Measurements from ENCODE around the gene CNTNAP5.

Gene CNTNAP5

DNA sequence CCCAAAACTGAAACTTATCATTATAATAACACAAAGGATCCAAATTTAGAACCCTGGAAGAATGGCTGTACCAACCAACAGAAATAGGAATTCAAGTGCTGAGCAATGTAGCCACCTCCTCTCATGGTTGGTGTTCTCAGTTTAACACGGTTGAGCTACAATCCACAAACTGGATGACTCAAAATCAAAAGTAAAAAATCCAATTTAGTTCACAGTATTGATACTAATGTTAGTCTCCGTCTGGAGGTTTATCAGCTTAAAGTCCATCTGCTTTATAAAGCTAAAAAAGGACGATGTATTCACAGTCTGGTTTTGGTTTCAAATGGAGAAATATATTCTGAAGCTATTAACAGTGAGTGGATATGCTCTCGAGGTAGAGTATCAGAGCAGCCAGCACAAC is 40.5 kb downstream of the CNTNAP5 start:
- no peak for DNase-seq

- DNase-seq: no peak
These were observed 41.7 kb downstream of the CNTNAP5 start for GRCh38 chr2:124066776-124067175.

GRCh38 chr2:124079045-124079444 is 54.0 kb downstream of the CNTNAP5 start:
- DNase-seq: no peak

DNA sequence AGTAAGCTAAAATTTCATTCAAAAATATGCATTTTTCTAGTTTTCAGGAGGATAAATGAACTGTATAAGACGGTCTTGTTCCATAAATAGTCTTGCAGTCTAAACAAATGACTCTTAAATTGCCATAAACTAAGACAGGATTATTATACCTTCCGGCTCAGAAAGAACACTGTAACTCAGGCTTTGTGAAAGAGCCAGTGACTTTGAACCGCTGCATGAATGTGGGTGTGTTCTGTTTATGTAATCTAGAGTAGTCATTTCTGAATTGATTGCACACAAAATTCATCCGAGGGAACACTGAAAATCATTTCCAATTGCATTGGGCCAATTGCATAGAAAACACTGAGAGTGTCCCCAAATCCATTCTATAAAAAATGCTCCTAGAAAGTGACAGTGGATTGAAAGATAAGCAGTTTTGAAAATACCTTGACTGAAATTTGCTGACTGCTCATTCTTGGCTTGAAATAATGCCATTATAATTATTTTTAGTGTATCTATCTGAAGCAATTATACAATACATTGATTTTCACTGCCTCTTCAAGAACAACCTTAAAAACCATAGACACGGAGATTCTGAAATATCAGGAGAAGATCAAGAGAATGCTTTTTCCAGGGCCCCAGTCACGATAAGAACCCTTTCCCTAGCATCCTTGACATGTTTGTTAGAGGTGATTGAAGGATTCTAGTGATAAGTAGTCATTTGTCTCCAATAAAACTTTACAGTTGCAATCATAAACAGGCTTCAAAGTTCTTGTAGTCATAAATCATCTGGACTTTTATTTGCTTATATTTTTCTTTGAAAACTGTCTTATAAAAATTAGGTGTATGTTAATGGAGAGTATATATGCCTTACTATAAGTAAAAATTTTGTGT is 55.4 kb downstream of the CNTNAP5 start:
- no peak for DNase-seq

DNA sequence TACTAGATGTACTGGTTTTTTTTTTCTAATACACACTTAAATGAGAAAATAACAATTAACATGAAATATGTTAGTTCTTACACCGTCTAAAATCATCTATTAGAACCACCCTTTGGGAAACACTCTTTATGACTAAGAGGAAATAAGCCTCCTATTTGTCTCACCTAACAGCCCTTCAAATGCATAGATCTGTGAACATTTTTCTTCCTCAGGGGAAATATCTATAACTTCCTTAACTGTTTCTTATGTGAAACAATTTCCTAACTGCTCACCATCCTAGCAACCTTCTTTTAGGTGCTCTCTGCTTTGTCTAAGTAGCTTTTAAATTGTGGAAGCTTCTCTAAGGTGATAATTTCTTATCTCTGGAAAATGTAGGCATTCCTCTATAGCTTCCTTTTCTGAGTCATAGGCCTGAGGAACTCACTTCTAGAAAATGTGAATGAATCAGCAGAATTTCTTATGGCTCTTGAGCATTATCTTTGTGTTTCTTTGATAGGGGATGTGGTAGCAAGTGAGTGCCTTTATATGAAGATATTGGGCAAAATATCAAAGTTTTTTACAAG is 56.1 kb downstream of the CNTNAP5 start:
- no peak for DNase-seq

DNA sequence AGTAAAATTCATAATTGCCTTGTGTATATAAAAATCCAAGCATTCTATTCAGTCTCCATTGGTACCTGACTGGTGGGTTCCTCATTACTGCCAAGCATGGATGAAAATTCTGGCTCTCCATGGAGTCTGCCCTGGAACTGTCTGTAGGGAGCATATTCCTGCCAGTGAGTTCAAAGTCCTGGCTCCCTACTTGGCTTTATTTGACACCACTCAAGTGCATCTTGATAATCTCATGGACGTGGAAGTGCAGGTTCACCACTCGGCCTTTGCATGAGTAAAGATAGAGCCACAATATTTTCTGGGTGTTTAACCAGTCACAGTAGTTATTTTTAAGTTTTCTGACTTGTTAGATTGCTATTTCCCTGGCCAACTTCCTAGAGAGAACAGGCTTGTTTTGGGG is 63.5 kb downstream of the CNTNAP5 start:
- no peak for DNase-seq

DNA sequence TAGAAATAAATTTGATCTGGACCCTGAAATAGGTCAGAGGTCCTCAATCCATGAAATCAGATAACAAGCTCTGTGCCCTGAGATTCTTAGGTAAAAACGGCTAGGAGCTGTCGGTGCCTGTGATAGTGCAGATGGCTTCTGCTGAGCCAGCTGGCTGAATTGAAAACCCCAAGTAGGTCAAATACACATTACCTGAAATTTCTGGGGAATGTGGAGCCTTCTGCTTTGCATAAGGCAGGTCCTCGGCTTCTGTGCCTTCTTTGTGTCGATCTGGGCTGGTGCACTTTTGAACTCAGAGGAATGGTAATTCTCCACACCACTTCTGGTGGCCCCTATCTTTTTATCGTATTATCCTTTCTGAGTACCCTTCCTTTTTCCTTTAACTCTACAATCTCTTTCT is 66.6 kb downstream of the CNTNAP5 start:
- DNase-seq: no peak

DNA sequence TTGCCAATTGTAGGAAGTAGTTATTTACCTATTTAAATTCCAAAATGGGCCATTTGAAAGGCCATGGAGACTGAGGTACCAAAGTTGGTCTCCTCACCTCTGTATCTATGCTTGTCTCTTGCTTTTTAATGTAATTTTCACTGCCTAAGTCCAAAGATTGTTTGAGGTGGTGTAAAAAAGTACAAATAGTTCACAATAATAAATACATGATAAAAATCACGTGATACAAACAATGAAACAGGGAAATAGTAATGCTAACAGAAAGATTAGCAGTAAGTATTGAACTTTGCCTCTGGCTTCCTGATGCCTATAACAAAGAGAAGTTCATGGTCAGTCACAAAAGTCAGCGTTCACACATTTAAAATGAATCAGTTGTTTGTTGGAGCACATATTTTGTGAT is 67.6 kb downstream of the CNTNAP5 start:
- DNase-seq: no peak

- DNase-seq: no peak
These were observed 79.8 kb downstream of the CNTNAP5 start for GRCh38 chr2:124104914-124105313.

GRCh38 chr2:124112206-124112605 is 87.1 kb downstream of the CNTNAP5 start:
- no peak for DNase-seq

- DNase-seq: no peak
These were observed 87.9 kb downstream of the CNTNAP5 start for GRCh38 chr2:124112966-124113365.

DNA sequence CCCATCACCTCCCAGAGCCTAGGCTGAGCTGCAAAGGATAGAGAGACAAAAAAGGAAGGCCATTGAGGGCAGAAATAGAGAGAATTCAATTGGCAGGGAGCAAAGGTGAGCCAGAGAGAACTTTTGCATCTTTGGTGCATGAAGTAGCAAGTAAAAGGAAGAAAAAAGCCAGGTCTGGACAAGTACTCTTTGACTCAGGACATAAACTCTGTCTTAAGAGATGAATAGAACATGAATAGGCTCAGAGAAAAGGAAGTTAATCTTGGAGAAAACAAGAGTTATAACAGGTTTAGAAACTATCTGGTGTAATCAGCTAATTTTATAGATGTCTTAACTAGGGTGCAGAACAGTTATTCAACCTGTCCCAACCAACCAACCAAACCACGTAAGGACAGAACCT is 95.2 kb downstream of the CNTNAP5 start:
- no peak for DNase-seq

GRCh38 chr2:124121106-124121505 is 96.0 kb downstream of the CNTNAP5 start:
- DNase-seq: no peak

- DNase-seq: no peak
These were observed 96.7 kb downstream of the CNTNAP5 start for GRCh38 chr2:124121760-124122275.

- no peak for DNase-seq
These were observed 97.3 kb downstream of the CNTNAP5 start for GRCh38 chr2:124122340-124122739.

DNA sequence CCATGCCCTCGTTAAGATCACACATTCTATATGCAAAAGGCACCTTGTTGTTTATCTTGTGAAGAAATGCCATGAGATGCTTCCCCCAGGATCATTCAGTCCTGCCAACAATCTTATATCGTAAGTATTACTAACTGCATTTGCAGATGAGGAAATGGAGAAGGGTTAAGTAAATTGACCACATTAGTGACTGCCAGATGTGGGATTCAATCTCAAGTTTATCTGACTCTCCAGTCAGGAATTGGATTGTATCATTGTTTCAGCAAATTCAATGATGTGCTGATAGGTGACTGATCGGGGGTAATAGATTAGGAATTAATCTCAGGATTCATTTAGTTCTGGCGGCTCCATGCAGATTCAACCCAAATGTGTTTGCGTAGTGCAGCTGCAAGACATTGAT is 106.2 kb downstream of the CNTNAP5 start:
- no peak for DNase-seq

- DNase-seq: no peak
These were observed 111.0 kb downstream of the CNTNAP5 start for GRCh38 chr2:124136110-124136509.

- DNase-seq: no peak
These were observed 113.0 kb downstream of the CNTNAP5 start for GRCh38 chr2:124138076-124138475.

- DNase-seq: no peak
These were observed 120.9 kb downstream of the CNTNAP5 start for GRCh38 chr2:124145982-124146381.

DNA sequence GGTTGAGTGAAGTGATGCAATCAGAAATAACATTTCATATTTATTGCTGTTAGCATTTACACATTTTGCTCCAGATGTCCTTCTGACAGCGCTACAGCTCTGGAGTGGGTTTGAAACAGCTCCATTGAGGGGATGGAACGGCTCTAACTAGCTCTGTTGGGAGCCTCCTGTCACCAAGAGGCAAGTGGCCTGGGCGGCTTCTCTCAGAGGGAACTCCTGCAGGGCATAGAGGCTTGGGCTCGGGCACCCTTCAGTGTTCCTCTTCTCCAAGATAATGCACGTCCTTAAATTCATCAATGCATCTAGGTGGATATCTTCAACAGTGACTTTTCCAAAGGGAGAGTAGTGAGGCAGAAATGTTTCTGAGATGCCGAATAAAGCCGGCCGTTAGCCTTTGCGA is 122.5 kb downstream of the CNTNAP5 start:
- no peak for DNase-seq

GRCh38 chr2:124149571-124149970 is 124.5 kb downstream of the CNTNAP5 start:
- no peak for DNase-seq

- DNase-seq: no peak
These were observed 126.6 kb downstream of the CNTNAP5 start for GRCh38 chr2:124151691-124152090.

DNA sequence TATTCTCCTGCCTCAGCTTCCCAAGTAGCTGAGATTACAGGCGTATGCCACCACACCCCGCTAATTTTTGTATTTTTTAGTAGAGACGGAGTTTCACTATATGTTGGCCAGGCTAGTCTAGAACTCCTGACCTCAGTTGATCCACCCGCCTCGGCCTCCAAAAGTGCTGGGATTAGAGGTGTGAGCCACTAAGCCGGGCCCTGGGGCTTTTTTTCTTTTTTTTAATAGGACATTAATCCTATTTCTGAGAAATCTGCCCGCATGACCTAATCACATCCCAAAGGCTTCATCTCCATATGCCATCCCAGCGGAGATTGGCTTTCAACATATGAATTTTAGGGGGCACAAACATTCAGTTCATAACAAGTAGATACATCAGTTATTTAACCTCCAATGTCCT is 128.6 kb downstream of the CNTNAP5 start:
- DNase-seq: no peak

- no peak for DNase-seq
These were observed 134.1 kb downstream of the CNTNAP5 start for GRCh38 chr2:124159166-124159565.

GRCh38 chr2:124161542-124161941 is 136.5 kb downstream of the CNTNAP5 start:
- no peak for DNase-seq

All from activated CD4-positive, alpha-beta T cell treated with anti-CD3 and anti-CD28 coated beads, Interleukin-2, Interleukin-6, amounts not matched to agents 100 ng/mL and 50 ng/mL, durations not matched to agents 16 hours and 8 hours (primary cell).